Urinary bladder (tissue), 4 donors: ENCODE results near the gene CALY. TPM values are rescaled to one million over a fixed set of nuclear protein-coding genes. Genes with fewer than 3 reads are reported as not detected.
"Not testable (repeated sequence)": the region's sequence is repeated elsewhere in the genome, so short reads cannot be mapped to it uniquely, and the experiment has no call there.

Source experiments
- DNase-seq: peaks from one replicate; pipeline ENCODE4 v3.0.0-alpha.2; 2015; ENCODE audit errors: extremely low spot score
- H3K27ac ChIP-seq: one replicate; pipeline ENCODE4 v1.5.1; 2013; ENCODE audit warnings: low read depth, mild to moderate bottlenecking, moderate library complexity
- H3K36me3 ChIP-seq: one replicate; pipeline ENCODE4 v1.6.1; 2013; ENCODE audit warnings: mild to moderate bottlenecking, moderate library complexity; ENCODE audit not compliant: insufficient read depth
- H3K4me1 ChIP-seq: one replicate; pipeline ENCODE4 v1.6.1; 2013; ENCODE audit warnings: mild to moderate bottlenecking, moderate library complexity; ENCODE audit not compliant: insufficient read depth
- H3K4me3 ChIP-seq: one replicate; pipeline ENCODE4 v1.5.1; 2013; ENCODE audit warnings: low read depth, low read length
- WGBS: extraction: QIAGEN DNeasy Blood & Tissue Kit; methylation state at CpG from one replicate; pipeline ENCODE4 v1.1.7; 2013; 5-methylcytosine and 5-hydroxymethylcytosine counted together
- polyA plus RNA-seq: library from polyadenylated mRNA; stranded (reverse); fragments of 200-250 nt; gene quantifications from one replicate; pipeline ENCODE4 v1.2.3, GENCODE V29; 2013
- total RNA-seq: library from RNA; depleted of rRNA; stranded (reverse); fragments of >200 nt; gene quantifications from one replicate; pipeline ENCODE4 v1.2.3, GENCODE V29; 2014
- donor health status: healthy with polysubstance abuse.
- donor health status: healthy.

Gene CALY
- total and polyA plus RNA-seq, 2 donors, result 0.79 to 1.1 TPM

DNA sequence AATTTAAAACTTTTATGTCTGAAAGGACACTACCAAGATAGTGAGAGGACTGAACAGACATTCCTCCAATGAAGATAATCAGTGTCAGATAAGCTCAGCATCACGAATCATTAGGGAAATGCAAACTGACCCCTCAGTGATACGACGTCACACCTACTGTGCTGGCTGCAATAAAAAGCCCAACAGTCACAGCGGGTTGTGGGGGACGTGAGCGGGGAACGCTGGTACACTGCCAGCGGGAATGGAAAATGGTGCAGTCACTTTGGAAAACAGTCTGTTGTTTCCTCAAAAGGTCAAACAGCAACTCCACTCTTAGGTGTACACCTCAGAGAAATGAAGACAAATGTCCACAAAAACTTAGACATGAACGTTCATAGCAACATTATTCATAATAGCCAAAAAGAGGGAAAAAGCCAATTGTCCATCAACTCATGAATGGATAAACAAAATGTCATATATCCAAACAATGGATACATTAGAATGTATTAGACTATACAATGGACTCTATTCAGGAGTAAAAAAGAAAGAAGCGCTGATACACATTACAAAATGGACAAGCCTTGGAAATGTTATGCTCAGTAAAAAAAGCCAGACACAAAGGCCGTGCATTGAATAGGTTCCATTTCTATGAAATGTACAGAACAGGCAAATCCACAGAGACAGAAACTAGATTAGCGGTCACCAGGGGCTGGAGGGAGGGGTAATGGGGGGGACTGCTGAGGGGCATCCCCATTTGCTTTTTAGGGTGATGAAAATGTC lies 38.8 kb upstream of the CALY start:
- no peaks in the 10 kb centered on the region for H3K4me1 ChIP-seq
- WGBS, result 67% methylated on average over 12 of the region's 12 CpGs
- no peaks in the 10 kb centered on the region for H3K36me3 ChIP-seq
- H3K4me3 ChIP-seq, result no peak overlapping the region
- no peak for DNase-seq
- H3K27ac ChIP-seq, result no peak overlapping the region

DNA sequence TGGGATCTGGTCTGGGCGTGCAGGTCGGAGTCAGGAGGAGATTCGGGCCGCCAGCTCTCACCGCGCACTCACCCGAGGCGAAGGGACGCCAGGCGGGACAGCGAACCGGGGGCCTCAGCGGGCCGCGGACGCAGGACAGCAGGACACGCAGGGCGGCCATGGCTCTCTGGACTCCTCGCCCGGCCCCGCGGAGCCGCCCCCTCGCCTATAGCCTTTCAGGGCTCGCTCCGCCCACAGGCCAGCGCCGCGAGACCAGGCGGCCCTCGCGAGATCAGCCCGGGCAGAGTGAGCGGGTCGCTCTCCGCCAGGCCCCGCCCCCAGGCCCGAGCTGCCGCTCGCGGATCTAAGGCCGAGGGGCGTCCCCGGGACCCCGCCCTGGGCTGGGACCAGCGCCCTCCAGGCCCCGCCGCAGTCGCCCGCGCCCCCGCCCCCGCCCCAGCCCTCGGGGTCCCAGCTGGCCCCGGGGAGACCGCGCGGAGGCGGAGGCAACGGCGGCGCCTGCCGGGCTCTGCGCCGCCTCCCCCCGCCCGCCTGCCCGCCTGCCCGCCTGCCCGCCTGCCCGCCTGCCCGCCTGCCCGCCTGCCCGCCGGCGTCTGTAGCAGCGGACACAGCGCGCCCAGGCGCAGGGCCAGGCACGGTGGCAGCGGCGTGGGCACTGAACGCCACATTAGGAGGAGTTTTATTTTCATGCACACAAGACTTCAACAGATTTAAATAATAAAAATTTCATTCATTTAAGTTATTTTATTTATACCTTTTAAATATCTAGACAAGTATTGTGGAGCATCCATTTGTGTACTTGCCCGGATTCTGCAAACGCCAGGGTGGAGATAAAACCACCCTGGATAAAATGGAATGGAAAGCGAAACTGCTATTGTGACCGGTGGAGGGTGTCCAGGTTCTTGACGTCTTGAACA lies 36.7 kb upstream of the CALY start, which contains the start of gene ECHS1:
Gene ECHS1 (minus strand): TSS at position 181 of the 917 bp plus-strand sequence. CDS start 21 bp downstream, at position 160.
- WGBS, result under 1% methylated on average over 89 of the region's 89 CpGs

DNA sequence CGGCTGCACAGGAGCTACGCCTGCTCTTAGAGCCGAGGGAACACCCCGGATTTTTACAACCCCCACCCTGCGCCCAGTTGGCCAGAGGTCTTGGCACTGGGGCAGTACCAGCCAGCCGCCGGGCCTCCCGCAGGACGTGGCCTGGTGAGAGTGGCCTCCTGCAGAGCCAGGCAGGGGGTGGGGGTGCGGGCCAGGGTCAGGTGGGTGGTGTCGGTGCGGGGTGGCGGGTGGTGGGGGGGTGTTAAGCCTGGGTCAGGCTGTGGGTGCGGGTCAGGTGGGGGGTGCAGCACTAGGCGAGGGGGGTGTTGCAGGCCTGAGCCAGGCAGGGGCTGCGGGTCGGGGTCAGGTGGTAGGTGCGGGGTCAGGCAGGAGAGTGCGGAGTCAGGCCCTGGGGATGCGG lies 35.8 kb upstream of the CALY start:
- no peak for DNase-seq

More for the DNA sequence above, 36.7 kb upstream of the CALY start, which contains the start of gene ECHS1:
- no peaks in the 10 kb centered on the region for H3K36me3 ChIP-seq
- H3K27ac ChIP-seq, result peak within 1 kb of the TSS; percentile 76
- DNase-seq, result peak; percentile 73
- peak within 1 kb of the TSS; percentile 84 for H3K4me3 ChIP-seq
- H3K4me1 ChIP-seq, result no peaks in the 10 kb centered on the region

DNA sequence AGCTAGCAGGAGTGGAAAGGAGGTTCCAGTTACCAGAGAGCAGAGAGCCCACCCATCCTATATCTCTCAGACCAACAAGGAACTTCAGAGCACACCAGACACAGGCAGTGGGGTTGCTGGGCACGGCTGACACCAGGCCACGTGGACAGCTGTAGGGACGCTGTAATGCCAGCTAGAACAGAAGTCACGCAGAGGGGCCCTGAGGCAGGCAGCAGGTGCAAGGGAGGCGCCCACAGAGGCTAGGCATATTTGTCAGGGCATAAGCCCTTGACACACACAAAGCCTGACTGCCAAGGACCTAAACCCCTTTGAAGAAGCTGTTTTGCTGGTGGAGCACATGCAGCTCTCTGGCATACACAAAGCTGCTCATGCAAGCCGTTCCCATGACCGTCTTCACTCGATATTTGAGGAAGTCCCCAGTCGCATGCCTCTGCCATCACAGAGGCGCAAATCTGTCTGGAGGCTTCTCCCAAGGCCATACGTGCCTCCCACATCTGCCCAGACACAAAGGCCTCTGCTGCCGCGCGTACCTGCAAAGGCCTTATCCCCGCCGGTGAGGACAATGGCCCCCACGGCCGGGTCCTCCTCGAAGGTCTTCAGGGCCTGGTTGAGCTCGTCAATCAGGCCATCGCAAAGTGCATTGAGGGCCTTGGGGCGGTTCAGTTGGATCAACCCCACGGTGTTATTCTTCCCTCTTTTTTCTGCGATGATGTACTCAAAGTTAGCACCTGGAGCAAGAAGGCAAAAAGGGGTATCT lies 33.5 kb upstream of the CALY start:
- 91% methylated on average over 24 of the region's 24 CpGs for WGBS
- peaks cover 3% of the 10 kb centered on the region for H3K36me3 ChIP-seq
- H3K27ac ChIP-seq, result no peak overlapping the region
- no peak overlapping the region for H3K4me3 ChIP-seq
- H3K4me1 ChIP-seq, result no peaks in the 10 kb centered on the region
- DNase-seq, result no peak

More for the DNA sequence above, 35.8 kb upstream of the CALY start:
- H3K36me3 ChIP-seq, result no peaks in the 10 kb centered on the region
- 40% methylated on average over 20 of the region's 20 CpGs for WGBS
- H3K27ac ChIP-seq, result no peak overlapping the region
- peak overlapping the region; percentile 84 for H3K4me3 ChIP-seq
- H3K4me1 ChIP-seq, result no peaks in the 10 kb centered on the region

DNA sequence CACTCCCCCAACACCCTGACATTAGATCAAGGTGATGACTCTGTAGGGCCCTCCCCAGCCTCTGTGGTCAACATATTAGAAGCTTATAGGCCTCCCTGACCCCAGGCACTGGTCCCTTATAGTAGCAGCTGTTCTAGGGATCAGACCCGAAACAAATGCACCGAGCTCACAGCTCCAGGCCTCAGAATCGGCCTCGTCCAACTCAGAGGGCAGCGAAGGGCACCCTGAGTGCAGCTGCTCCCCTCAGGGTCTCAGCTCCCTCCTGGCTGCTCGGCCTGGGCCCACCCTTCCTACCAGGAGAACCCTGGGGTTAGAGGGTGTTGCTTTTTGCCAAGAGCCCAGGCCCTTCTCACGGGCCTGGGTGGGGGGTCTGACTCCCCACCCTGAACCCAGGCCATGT lies 31.5 kb upstream of the CALY start:
- H3K4me1 ChIP-seq, result no peaks in the 10 kb centered on the region
- WGBS, result 94% methylated on average over 7 of the region's 7 CpGs
- H3K36me3 ChIP-seq, result peaks cover 3% of the 10 kb centered on the region
- H3K27ac ChIP-seq, result no peak overlapping the region
- no peak overlapping the region for H3K4me3 ChIP-seq
- no peak for DNase-seq

GRCh38 chr10:133367461-133367860 lies 30.8 kb upstream of the CALY start:
- not testable (repeated sequence) for H3K36me3 ChIP-seq, H3K4me1 ChIP-seq, DNase-seq, H3K4me3 ChIP-seq, H3K27ac ChIP-seq
- WGBS, result 84% methylated on average over 4 of the region's 7 CpGs

DNA sequence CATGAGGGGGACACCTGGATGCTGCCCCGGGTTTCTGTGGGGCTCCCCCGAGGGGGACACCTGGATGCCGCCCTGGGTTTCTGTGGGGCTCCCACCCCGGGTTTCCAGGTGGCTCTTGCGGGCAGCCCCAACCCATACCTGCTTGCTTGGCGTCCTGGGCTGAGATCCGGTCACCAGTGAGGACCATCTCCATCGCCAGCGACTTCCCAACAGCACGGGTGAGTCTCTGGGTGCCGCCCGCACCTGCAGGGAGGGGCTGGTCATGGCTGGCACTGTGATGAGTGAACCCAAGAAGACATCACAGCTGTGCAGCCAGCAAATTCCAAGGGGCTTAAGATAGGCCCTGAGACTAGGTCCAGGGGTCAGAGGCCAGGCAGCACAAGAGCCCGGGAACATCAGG lies 30.1 kb upstream of the CALY start:
- Histone ChIP-seq H3K36me3 (peaks cover 7% of the 10 kb centered on the region), H3K4me1 (no peaks in the 10 kb centered on the region), H3K4me3 (no peak overlapping the region), H3K27ac (no peak overlapping the region)
- 95% methylated on average over 13 of the region's 13 CpGs for WGBS
- no peak for DNase-seq

DNA sequence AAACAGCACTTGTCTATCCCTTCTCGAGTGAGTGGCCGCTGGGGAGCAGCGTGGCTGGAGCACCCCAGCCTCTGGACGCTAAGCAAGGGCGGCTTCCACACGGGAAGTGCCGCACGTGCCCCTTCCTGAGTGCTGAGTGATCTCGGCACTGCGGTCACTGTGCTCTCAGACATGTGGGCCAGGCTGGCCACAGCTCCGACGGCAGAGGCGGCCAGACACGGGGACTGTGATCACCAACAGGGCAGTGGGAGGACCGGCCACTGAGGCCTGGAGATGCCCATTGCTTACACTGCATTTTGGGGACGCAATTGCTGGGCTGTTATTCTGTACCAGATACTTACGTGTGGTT lies 29.4 kb upstream of the CALY start:
- DNase-seq, result no peak
- WGBS, result 85% methylated on average over 17 of the region's 17 CpGs
- H3K36me3 ChIP-seq, result peaks cover 7% of the 10 kb centered on the region
- no peak overlapping the region for H3K4me3 ChIP-seq
- H3K27ac ChIP-seq, result no peak overlapping the region
- H3K4me1 ChIP-seq, result no peaks in the 10 kb centered on the region

DNA sequence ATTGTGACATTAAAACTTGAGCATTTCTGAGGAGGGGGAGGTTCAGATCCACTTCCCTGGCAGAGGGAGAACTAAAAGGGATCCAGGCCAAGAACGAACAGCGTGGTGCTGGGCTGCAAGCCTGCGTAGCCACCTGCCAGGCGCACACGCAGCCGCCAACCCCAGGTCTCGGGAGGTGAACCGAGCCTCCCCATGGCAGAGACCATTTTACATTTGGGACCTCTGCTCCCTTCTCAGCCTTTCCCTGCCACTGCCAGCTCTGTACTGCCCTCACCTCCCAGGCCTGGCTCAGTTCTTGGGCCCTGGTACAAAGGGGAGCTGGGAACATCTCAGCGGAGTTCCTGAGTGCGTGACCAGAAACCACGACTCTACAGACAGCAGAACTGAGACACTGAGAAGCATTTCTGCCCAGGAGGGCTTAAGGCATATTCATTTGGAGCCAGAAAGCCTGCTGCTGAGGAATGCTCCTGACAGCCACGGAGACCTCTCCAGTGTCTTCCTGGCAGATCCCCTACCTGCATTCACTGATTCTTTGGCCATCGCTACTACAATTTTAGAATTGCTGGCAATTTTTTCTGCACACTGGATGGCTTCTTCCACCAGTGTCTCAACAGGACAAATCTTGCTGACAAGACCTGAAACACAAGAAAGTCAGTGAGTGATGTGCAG lies 28.9 kb upstream of the CALY start:
- H3K4me1 ChIP-seq, result no peaks in the 10 kb centered on the region
- no peak for DNase-seq
- H3K27ac ChIP-seq, result no peak overlapping the region
- 89% methylated on average over 13 of the region's 13 CpGs for WGBS
- H3K4me3 ChIP-seq, result no peak overlapping the region
- peaks cover 7% of the 10 kb centered on the region for H3K36me3 ChIP-seq

- Histone ChIP-seq H3K4me1 (no peaks in the 10 kb centered on the region), H3K4me3 (no peak overlapping the region), H3K36me3 (peaks cover 7% of the 10 kb centered on the region), H3K27ac (no peak overlapping the region)
- WGBS, result 82% methylated on average over 29 of the region's 29 CpGs
- DNase-seq, result no peak
Measured at GRCh38 chr10:133364645-133365431, 28.1 kb upstream of the CALY start.

GRCh38 chr10:133362846-133363245 lies 26.1 kb upstream of the CALY start:
- Histone ChIP-seq H3K4me1 (no peaks in the 10 kb centered on the region), H3K36me3 (peaks cover 7% of the 10 kb centered on the region)
- 92% methylated on average over 13 of the region's 13 CpGs for WGBS

GRCh38 chr10:133361773-133362441 lies 25.2 kb upstream of the CALY start:
- Histone ChIP-seq H3K4me1 (no peaks in the 10 kb centered on the region), H3K27ac (no peak overlapping the region), H3K36me3 (peaks cover 7% of the 10 kb centered on the region), H3K4me3 (no peak overlapping the region)
- 78% methylated on average over 18 of the region's 18 CpGs for WGBS
- no peak for DNase-seq

More at GRCh38 chr10:133362846-133363245, 26.1 kb upstream of the CALY start:
- H3K27ac ChIP-seq, result no peak overlapping the region
- no peak overlapping the region for H3K4me3 ChIP-seq
- DNase-seq, result no peak
